Measurements from ENCODE around the gene MAN1A2.

MAN1A2 gene

DNA sequence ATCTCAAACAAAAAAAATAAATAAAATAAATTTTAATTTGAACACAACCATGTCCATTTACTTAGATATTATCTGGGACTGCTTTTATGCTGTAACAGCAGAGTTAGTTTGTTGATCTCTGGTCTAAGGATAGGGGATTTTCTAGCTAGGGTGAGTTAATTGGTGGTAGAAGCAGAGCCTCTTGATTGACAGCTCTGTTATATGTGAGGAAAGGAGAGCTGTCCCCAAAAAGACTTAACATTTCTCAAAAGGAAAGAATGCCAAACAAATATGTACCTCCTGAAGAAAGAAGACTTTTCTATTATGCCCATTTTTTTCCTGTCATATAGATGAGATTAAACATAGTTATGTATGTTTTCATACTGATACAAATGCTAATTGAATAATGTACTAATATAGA lies 37.8 kb downstream of the MAN1A2 start:
- Histone ChIP-seq H3K79me1 (ENCODE audit: low read length) (no peaks in the 10 kb centered on the region), H4K8ac (ENCODE audit: low read depth, low read length) (no peak overlapping the region), H3K4me2 (ENCODE audit: low read length) (no peak overlapping the region), H3K4me1 (ENCODE audit: control insufficient read depth in 1 of 2, insufficient read depth in 2 of 2, low read length in 2 of 2) (no peaks in the 10 kb centered on the region), H3K14ac (ENCODE audit: low read length) (no peak overlapping the region), H3K27me3 (ENCODE audit: insufficient read depth, low read length) (no peaks in the 10 kb centered on the region), H3K79me2 (ENCODE audit: control insufficient read depth, insufficient read depth, low read length, poor library complexity) (no peaks in the 10 kb centered on the region), H2BK12ac (ENCODE audit: low read length) (no peak overlapping the region), H2AFZ (ENCODE audit: insufficient read depth, low read length, poor library complexity) (no peak overlapping the region), H3K4me3 (ENCODE audit: low read depth, low read length) (no peak overlapping the region), H3K23ac (ENCODE audit: low read length) (no peak overlapping the region), H2BK120ac (ENCODE audit: insufficient read depth, low read length, poor library complexity) (no peak overlapping the region), H2AK5ac (ENCODE audit: low read length) (no peak overlapping the region), H4K12ac (ENCODE audit: low read depth, low read length) (no peak overlapping the region), H2BK5ac (ENCODE audit: low read depth, low read length, poor library complexity) (no peak overlapping the region), H3K18ac (ENCODE audit: low read length) (no peak overlapping the region), H3K27ac (ENCODE audit: low read depth, low read length) (no peak overlapping the region), H3K36me3 (ENCODE audit: control insufficient read depth in 1 of 2, insufficient read depth in 2 of 2, low read length in 2 of 2) (peaks cover 0 to 4% of the 10 kb centered on the region in 2 experiments), H3K4ac (ENCODE audit: low read depth, low read length) (no peak overlapping the region), H3K9ac (ENCODE audit: low read length) (no peak overlapping the region), H4K91ac (ENCODE audit: low read depth, low read length) (no peak overlapping the region), H3K9me3 (ENCODE audit: insufficient read depth, low read depth, low read length) (no peaks in the 10 kb centered on the region)
- DNase-seq = no peak

GRCh38 chr1:117412472-117412871 lies 45.2 kb downstream of the MAN1A2 start:
- no peak overlapping the region for H3K14ac ChIP-seq (ENCODE audit: low read length)
- H3K23ac ChIP-seq (ENCODE audit: low read length) = no peak overlapping the region
- no peak overlapping the region for H3K27ac ChIP-seq (ENCODE audit: low read depth, low read length)
- H3K9ac ChIP-seq (ENCODE audit: low read length) = no peak overlapping the region
- no peaks in the 10 kb centered on the region for H3K9me3 ChIP-seq (ENCODE audit: insufficient read depth, low read depth, low read length)
- no peak overlapping the region for H2BK12ac ChIP-seq (ENCODE audit: low read length)
- H4K91ac ChIP-seq (ENCODE audit: low read depth, low read length) = no peak overlapping the region
- H3K4ac ChIP-seq (ENCODE audit: low read depth, low read length) = no peak overlapping the region
- no peak overlapping the region for H4K12ac ChIP-seq (ENCODE audit: low read depth, low read length)
- no peak overlapping the region for H3K4me3 ChIP-seq (ENCODE audit: low read depth, low read length)
- H3K18ac ChIP-seq (ENCODE audit: low read length) = no peak overlapping the region
- H3K79me2 ChIP-seq (ENCODE audit: control insufficient read depth, insufficient read depth, low read length, poor library complexity) = no peaks in the 10 kb centered on the region
- no peaks in the 10 kb centered on the region for H3K79me1 ChIP-seq (ENCODE audit: low read length)
- H4K8ac ChIP-seq (ENCODE audit: low read depth, low read length) = no peak overlapping the region
- H3K4me2 ChIP-seq (ENCODE audit: low read length) = no peak overlapping the region
- no peaks in the 10 kb centered on the region for H3K27me3 ChIP-seq (ENCODE audit: insufficient read depth, low read length)
- no peak overlapping the region for H2BK5ac ChIP-seq (ENCODE audit: low read depth, low read length, poor library complexity)
- peaks cover 0 to 5% of the 10 kb centered on the region in 2 experiments for H3K36me3 ChIP-seq (ENCODE audit: control insufficient read depth in 1 of 2, insufficient read depth in 2 of 2, low read length in 2 of 2)
- no peak overlapping the region for H2BK120ac ChIP-seq (ENCODE audit: insufficient read depth, low read length, poor library complexity)
- H2AFZ ChIP-seq (ENCODE audit: insufficient read depth, low read length, poor library complexity) = no peak overlapping the region
- no peak overlapping the region for H2AK5ac ChIP-seq (ENCODE audit: low read length)
- H3K4me1 ChIP-seq (ENCODE audit: control insufficient read depth in 1 of 2, insufficient read depth in 2 of 2, low read length in 2 of 2) = no peaks in the 10 kb centered on the region
- no peak for DNase-seq

- no CpG with 5 or more reads among the region's 3 CpGs for WGBS (ENCODE audit: extremely low coverage, insufficient coverage, insufficient read length)
Observed at GRCh38 chr1:117413412-117413811, 46.2 kb downstream of the MAN1A2 start.

DNA sequence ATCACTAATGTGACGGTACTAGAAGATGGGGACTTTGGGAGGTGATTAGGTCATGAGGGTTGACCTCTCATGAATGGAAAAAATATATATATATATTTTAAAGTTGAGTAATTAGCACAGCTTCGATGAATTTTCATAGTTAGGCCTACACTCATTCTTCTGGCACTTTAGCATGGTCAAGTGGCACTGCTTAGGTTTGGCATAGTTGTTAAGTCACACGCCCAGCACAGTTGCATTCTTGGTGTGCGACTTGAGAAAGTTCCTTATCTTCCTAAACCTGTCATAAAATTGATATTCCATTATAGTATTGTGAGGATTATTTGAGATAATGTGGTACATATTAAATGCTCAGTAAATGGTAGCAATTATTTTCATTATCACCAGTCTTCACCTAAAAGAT lies 47.7 kb downstream of the MAN1A2 start:
- H3K4me3 ChIP-seq (ENCODE audit: low read depth, low read length) = no peak overlapping the region
- H3K4ac ChIP-seq (ENCODE audit: low read depth, low read length) = no peak overlapping the region
- no peaks in the 10 kb centered on the region for H3K27me3 ChIP-seq (ENCODE audit: insufficient read depth, low read length)
- H3K9ac ChIP-seq (ENCODE audit: low read length) = no peak overlapping the region
- H3K79me1 ChIP-seq (ENCODE audit: low read length) = no peaks in the 10 kb centered on the region
- H4K8ac ChIP-seq (ENCODE audit: low read depth, low read length) = no peak overlapping the region
- H4K12ac ChIP-seq (ENCODE audit: low read depth, low read length) = no peak overlapping the region
- H3K27ac ChIP-seq (ENCODE audit: low read depth, low read length) = no peak overlapping the region
- no peak overlapping the region for H2AFZ ChIP-seq (ENCODE audit: insufficient read depth, low read length, poor library complexity)
- no peaks in the 10 kb centered on the region for H3K9me3 ChIP-seq (ENCODE audit: insufficient read depth, low read depth, low read length)
- no peak overlapping the region for H3K14ac ChIP-seq (ENCODE audit: low read length)
- no peak overlapping the region for H2AK5ac ChIP-seq (ENCODE audit: low read length)
- no CpG with 5 or more reads among the region's 4 CpGs for WGBS (ENCODE audit: extremely low coverage, insufficient coverage, insufficient read length)
- no peak overlapping the region for H2BK120ac ChIP-seq (ENCODE audit: insufficient read depth, low read length, poor library complexity)
- no peak overlapping the region for H3K18ac ChIP-seq (ENCODE audit: low read length)
- no peak overlapping the region for H2BK5ac ChIP-seq (ENCODE audit: low read depth, low read length, poor library complexity)
- H2BK12ac ChIP-seq (ENCODE audit: low read length) = no peak overlapping the region
- peaks cover 0 to 1% of the 10 kb centered on the region in 2 experiments for H3K36me3 ChIP-seq (ENCODE audit: control insufficient read depth in 1 of 2, insufficient read depth in 2 of 2, low read length in 2 of 2)
- no peaks in the 10 kb centered on the region for H3K79me2 ChIP-seq (ENCODE audit: control insufficient read depth, insufficient read depth, low read length, poor library complexity)
- no peak overlapping the region for H3K23ac ChIP-seq (ENCODE audit: low read length)
- no peak for DNase-seq
- no peak overlapping the region for H3K4me2 ChIP-seq (ENCODE audit: low read length)
- no peaks in the 10 kb centered on the region for H3K4me1 ChIP-seq (ENCODE audit: control insufficient read depth in 1 of 2, insufficient read depth in 2 of 2, low read length in 2 of 2)
- H4K91ac ChIP-seq (ENCODE audit: low read depth, low read length) = no peak overlapping the region

More at GRCh38 chr1:117413412-117413811, 46.2 kb downstream of the MAN1A2 start:
- Histone ChIP-seq H3K23ac (ENCODE audit: low read length) (no peak overlapping the region), H4K12ac (ENCODE audit: low read depth, low read length) (no peak overlapping the region), H2AFZ (ENCODE audit: insufficient read depth, low read length, poor library complexity) (no peak overlapping the region), H3K79me1 (ENCODE audit: low read length) (no peaks in the 10 kb centered on the region), H3K4me3 (ENCODE audit: low read depth, low read length) (no peak overlapping the region), H3K4ac (ENCODE audit: low read depth, low read length) (no peak overlapping the region), H3K27ac (ENCODE audit: low read depth, low read length) (no peak overlapping the region), H2AK5ac (ENCODE audit: low read length) (no peak overlapping the region), H2BK5ac (ENCODE audit: low read depth, low read length, poor library complexity) (no peak overlapping the region), H2BK12ac (ENCODE audit: low read length) (no peak overlapping the region), H3K4me2 (ENCODE audit: low read length) (no peak overlapping the region), H3K9ac (ENCODE audit: low read length) (no peak overlapping the region), H3K4me1 (ENCODE audit: control insufficient read depth in 1 of 2, insufficient read depth in 2 of 2, low read length in 2 of 2) (no peaks in the 10 kb centered on the region), H4K91ac (ENCODE audit: low read depth, low read length) (no peak overlapping the region), H3K18ac (ENCODE audit: low read length) (no peak overlapping the region), H3K9me3 (ENCODE audit: insufficient read depth, low read depth, low read length) (no peaks in the 10 kb centered on the region), H3K36me3 (ENCODE audit: control insufficient read depth in 1 of 2, insufficient read depth in 2 of 2, low read length in 2 of 2) (peaks cover 0 to 1% of the 10 kb centered on the region in 2 experiments), H3K27me3 (ENCODE audit: insufficient read depth, low read length) (no peaks in the 10 kb centered on the region), H4K8ac (ENCODE audit: low read depth, low read length) (no peak overlapping the region), H3K14ac (ENCODE audit: low read length) (no peak overlapping the region), H3K79me2 (ENCODE audit: control insufficient read depth, insufficient read depth, low read length, poor library complexity) (no peaks in the 10 kb centered on the region), H2BK120ac (ENCODE audit: insufficient read depth, low read length, poor library complexity) (no peak overlapping the region)
- no peak for DNase-seq
